AG04450 (cell line): ENCODE measurements around the gene ZMPSTE24. TPM values are rescaled to one million over a fixed set of nuclear protein-coding genes. Genes with fewer than 3 reads are reported as not detected.

Experiments
- CTCF ChIA-PET: fragments of 300-600, 350-600 bp; formaldehyde crosslinking; extraction: SDS; loops from one replicate; lab custom pipeline; 2022; ENCODE audit warnings: antibody characterized with exemption, inconsistent platforms; lab: Charles Lee
- POLR2A ChIA-PET: fragments of 350-600 bp; formaldehyde crosslinking; extraction: SDS; loops from one replicate; lab custom pipeline; 2021; ENCODE audit warnings: antibody characterized with exemption, inconsistent platforms; lab: Yijun Ruan, JAX
- DNase-seq: peaks from one replicate; pipeline ENCODE4 v3.0.0-alpha.2; 2011; ENCODE audit warnings: low read depth, low spot score
- H3K27ac ChIP-seq: one replicate; pipeline ENCODE4 v1.5.1; 2012; ENCODE audit warnings: low read depth, low read length, control low read depth
- H3K27me3 ChIP-seq: one replicate; pipeline ENCODE4 v1.6.0; 2012; ENCODE audit warnings: low read length; ENCODE audit not compliant: control insufficient read depth, insufficient read depth
- H3K4me3 ChIP-seq: 2 replicates; pipeline ENCODE4 v1.5.1; 2011; ENCODE audit warnings: mild to moderate bottlenecking, low read depth, low read length, control low read depth
- H3K9me3 ChIP-seq: 2 replicates; pipeline ENCODE4 v1.5.1; 2012; ENCODE audit warnings: low read length; ENCODE audit not compliant: control insufficient read depth, insufficient read depth
- polyA plus RNA-seq: library from polyadenylated mRNA; depleted of rRNA; stranded (reverse); fragments of >200 nt; gene quantifications from 2 replicates; pipeline ENCODE4 v1.2.3, GENCODE V29; 2011
- TF ChIP-seq, protein P1 (sequence below): IDR thresholded peaks from 2 replicates; pipeline ENCODE4 v1.5.1; 2011; ENCODE audit warnings: low read depth, low read length, control low read depth, inconsistent platforms

Gene ZMPSTE24
- polyA plus RNA-seq, 1 experiment, result 55.8 TPM

DNA sequence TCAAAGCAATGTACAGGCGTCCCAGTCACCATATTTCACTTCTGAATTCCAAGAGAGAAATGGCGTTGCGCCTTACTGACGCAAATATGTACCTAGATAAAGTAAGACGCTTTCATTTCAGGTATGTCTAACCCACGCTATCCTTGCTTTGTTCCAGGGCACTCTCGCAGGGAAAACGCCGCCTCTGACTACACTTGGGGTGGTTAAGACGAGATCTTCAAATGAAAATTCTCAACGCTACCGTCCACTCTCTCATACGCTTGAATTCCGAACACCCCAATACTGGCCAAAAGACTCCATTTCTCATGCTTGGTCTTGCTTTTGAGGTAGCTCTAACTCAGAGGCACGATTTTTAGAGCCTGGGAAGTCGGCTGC, 736 bp upstream of the ZMPSTE24 start:
- ChIA-PET POLR2A (interaction anchor here (0.6 to 1.4 kb wide), 7 partner anchors 14 to 200 kb away, joined by 3 to 8 read pairs (median 5); partner anchors contain the start of gene COL9A2), CTCF (interaction anchor here (0.7 to 2.7 kb wide), 4 partner anchors 58 to 113 kb away, joined by 3 to 10 read pairs (median 7); no protein-coding TSS in a partner anchor)
- Histone ChIP-seq H3K27ac (peak overlapping the region; percentile 99), H3K27me3 (no peaks in the 10 kb centered on the region), H3K4me3 (peak overlapping the region; percentile 99), H3K9me3 (no peaks in the 10 kb centered on the region; the same call in 1 of the 2 replicates)
- no peak for DNase-seq
- TF ChIP-seq, protein P1, sequence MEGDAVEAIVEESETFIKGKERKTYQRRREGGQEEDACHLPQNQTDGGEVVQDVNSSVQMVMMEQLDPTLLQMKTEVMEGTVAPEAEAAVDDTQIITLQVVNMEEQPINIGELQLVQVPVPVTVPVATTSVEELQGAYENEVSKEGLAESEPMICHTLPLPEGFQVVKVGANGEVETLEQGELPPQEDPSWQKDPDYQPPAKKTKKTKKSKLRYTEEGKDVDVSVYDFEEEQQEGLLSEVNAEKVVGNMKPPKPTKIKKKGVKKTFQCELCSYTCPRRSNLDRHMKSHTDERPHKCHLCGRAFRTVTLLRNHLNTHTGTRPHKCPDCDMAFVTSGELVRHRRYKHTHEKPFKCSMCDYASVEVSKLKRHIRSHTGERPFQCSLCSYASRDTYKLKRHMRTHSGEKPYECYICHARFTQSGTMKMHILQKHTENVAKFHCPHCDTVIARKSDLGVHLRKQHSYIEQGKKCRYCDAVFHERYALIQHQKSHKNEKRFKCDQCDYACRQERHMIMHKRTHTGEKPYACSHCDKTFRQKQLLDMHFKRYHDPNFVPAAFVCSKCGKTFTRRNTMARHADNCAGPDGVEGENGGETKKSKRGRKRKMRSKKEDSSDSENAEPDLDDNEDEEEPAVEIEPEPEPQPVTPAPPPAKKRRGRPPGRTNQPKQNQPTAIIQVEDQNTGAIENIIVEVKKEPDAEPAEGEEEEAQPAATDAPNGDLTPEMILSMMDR, result no peak

- TF ChIP-seq, protein P1, result no peak
- ChIA-PET CTCF (no interaction called here), POLR2A (interaction anchor here (0.5 to 1.4 kb wide), 7 partner anchors 15 to 116 kb away, joined by 3 to 8 read pairs (median 4); partner anchors contain the start of genes COL9A2 and RLF)
- Histone ChIP-seq H3K27ac (peak overlapping the region; percentile 99), H3K9me3 (no peaks in the 10 kb centered on the region; the same call in 1 of the 2 replicates), H3K27me3 (no peaks in the 10 kb centered on the region), H3K4me3 (peak overlapping the region; percentile 99)
- DNase-seq, result no peak
Observed at GRCh38 chr1:40258445-40258769, 371 bp downstream of the ZMPSTE24 start.

DNA sequence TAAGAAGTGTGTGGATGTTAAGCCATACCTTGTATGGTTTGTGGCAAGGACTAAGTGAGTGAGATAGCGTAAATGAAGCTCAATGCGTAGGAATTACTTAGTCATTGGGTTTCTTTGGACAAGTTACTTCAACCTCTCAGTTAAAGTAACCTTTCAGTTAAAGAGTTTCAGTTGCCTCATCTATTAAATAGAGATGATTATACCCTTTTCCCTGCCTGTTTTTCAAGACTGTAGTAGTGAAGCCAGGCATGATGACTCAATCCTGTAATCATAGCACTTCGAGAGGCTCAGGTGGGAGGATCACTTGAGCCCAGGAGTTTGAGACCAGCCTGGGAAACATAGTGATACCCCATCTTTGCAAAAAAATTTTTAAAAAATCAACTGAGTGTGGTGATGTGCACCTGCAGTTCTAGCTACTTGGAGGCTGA, 6.3 kb downstream of the ZMPSTE24 start:
- no peak overlapping the region for H3K4me3 ChIP-seq
- H3K27me3 ChIP-seq, result no peaks in the 10 kb centered on the region
- POLR2A ChIA-PET, result no interaction called here
- no peaks in the 10 kb centered on the region for H3K9me3 ChIP-seq
- no peak overlapping the region for H3K27ac ChIP-seq
- CTCF ChIA-PET, result interaction anchor here (1.2 to 1.4 kb wide), 2 partner anchors 111 to 120 kb away, joined by 4 read pairs; no protein-coding TSS in a partner anchor
- TF ChIP-seq, protein P1, result no peak
- DNase-seq, result no peak

- POLR2A ChIA-PET, result no interaction called here
- Histone ChIP-seq H3K27me3 (no peaks in the 10 kb centered on the region), H3K4me3 (no peak overlapping the region), H3K9me3 (no peaks in the 10 kb centered on the region), H3K27ac (no peak overlapping the region)
- CTCF ChIA-PET, result interaction anchor here (1.3 kb wide), 1 partner anchor 73 kb away, joined by 6 read pairs; no protein-coding TSS in a partner anchor
- TF ChIP-seq, protein P1, result no peak
- no peak for DNase-seq
Observed at GRCh38 chr1:40265298-40265697, 7.3 kb downstream of the ZMPSTE24 start.

- Histone ChIP-seq H3K27ac (no peak overlapping the region), H3K4me3 (no peak overlapping the region), H3K27me3 (no peaks in the 10 kb centered on the region), H3K9me3 (no peaks in the 10 kb centered on the region)
- POLR2A ChIA-PET, result no interaction called here
- no peak for DNase-seq
- TF ChIP-seq, protein P1, result no peak
- CTCF ChIA-PET, result interaction anchor here (1.1 to 1.9 kb wide), 3 partner anchors 9 to 122 kb away, joined by 3 to 7 read pairs (median 6); no protein-coding TSS in a partner anchor
Observed at GRCh38 chr1:40265919-40266318, 7.9 kb downstream of the ZMPSTE24 start.
